Cardiac septum (tissue), 1 donor: ENCODE results near the gene SLX9. TPM values are rescaled to one million over a fixed set of nuclear protein-coding genes. Genes with fewer than 3 reads are reported as not detected.
A peak's percentile ranks its signal among the peaks of the same experiment; 100 is the strongest.

Experiments
- DNase-seq: peaks from one replicate; pipeline ENCODE4 v3.0.0-alpha.2; 2020; ENCODE audit warnings: low spot score
- intact Hi-C: fragments of 100-400 bp; cut with DNase I; formaldehyde crosslinking; loops from one replicate; pipeline ENCODE4 v1.14.0; 2022
- long read RNA-seq: library from polyadenylated mRNA; unstranded; transcript quantifications from one replicate; pipeline ENCODE4 v2.0.0, GENCODE V29; 2021
- total RNA-seq: library from RNA; stranded (reverse); fragmentation: NEBNext Ultra II Directional; extraction: Animal tissue kit (Norgen Biotek cat#: 25700); gene quantifications from one replicate; pipeline ENCODE4 v1.2.1, GENCODE V29; 2021
- donor health status: DM: no; HTN: no; CAD: no.

Gene SLX9
- total RNA-seq: 35.8 TPM
- long read RNA-seq, transcript FAM207A-201 (6 exons, 927 nt): major isoform, 5 of 27 reads
- long read RNA-seq, transcript FAM207A-202 (6 exons, 880 nt): major isoform, 5 of 27 reads
- long read RNA-seq, partial matches to known transcripts: 9 of 27 reads
- long read RNA-seq, other reads (novel, unspliced or antisense): 8 of 27 reads

- intact Hi-C loops: loop anchor here (10.0 kb wide), 1 partner anchor 125 kb away; the partner anchor contains the start of gene SUMO3
- peak; percentile 85 for DNase-seq
Measured at GRCh38 chr21:44939532-44940115, at the start of gene SLX9. Gene SLX9 (plus strand): TSS chr21:44940029. CDS start chr21:44940058, 29 bp downstream.

GRCh38 chr21:44890338-44890931, 49.4 kb upstream of the SLX9 start:
- intact Hi-C loops: loop anchor here (5.0 kb wide), 1 partner anchor 247 kb away; no protein-coding TSS in a partner anchor
- DNase-seq: no peak

GRCh38 chr21:44890961-44891541, 48.8 kb upstream of the SLX9 start:
- no peak for DNase-seq
- intact Hi-C loops: loop anchor here (5.0 kb wide), 1 partner anchor 246 kb away; no protein-coding TSS in a partner anchor

- intact Hi-C loops: loop anchor here (2.0 to 5.0 kb wide), 2 partner anchors 41 to 246 kb away; no protein-coding TSS in a partner anchor
- no peak for DNase-seq
Measured at GRCh38 chr21:44891631-44892031, 48.2 kb upstream of the SLX9 start.

GRCh38 chr21:44892095-44892494, 47.7 kb upstream of the SLX9 start:
- intact Hi-C loops: loop anchor here (2.0 to 5.0 kb wide), 2 partner anchors 41 to 245 kb away; no protein-coding TSS in a partner anchor
- no peak for DNase-seq

- intact Hi-C loops: loop anchor here (2.0 to 5.0 kb wide), 2 partner anchors 40 to 245 kb away; no protein-coding TSS in a partner anchor
- peak; percentile 87 for DNase-seq
Measured at GRCh38 chr21:44892536-44893277, 47.1 kb upstream of the SLX9 start.

GRCh38 chr21:44893278-44893556, 46.6 kb upstream of the SLX9 start:
- no peak for DNase-seq
- intact Hi-C loops: loop anchor here (2.0 to 5.0 kb wide), 2 partner anchors 40 to 244 kb away; no protein-coding TSS in a partner anchor

GRCh38 chr21:44893948-44894656, 45.7 kb upstream of the SLX9 start:
- DNase-seq: no peak

GRCh38 chr21:44894687-44895302, 45.0 kb upstream of the SLX9 start:
- intact Hi-C loops: loop anchor here (5.0 kb wide), 1 partner anchor 243 kb away; no protein-coding TSS in a partner anchor
- DNase-seq: no peak

More at GRCh38 chr21:44893948-44894656, 45.7 kb upstream of the SLX9 start:
- intact Hi-C loops: loop anchor here (2.0 to 5.0 kb wide), 2 partner anchors 39 to 243 kb away; no protein-coding TSS in a partner anchor

GRCh38 chr21:44895859-44896258, 44.0 kb upstream of the SLX9 start:
- intact Hi-C loops: no loop called here
- no peak for DNase-seq

GRCh38 chr21:44896561-44897286, 43.1 kb upstream of the SLX9 start:
- intact Hi-C loops: no loop called here
- no peak for DNase-seq

GRCh38 chr21:44897326-44898010, 42.4 kb upstream of the SLX9 start:
- intact Hi-C loops: no loop called here
- DNase-seq: no peak

- intact Hi-C loops: no loop called here
Measured at GRCh38 chr21:44898011-44898488, 41.8 kb upstream of the SLX9 start.

GRCh38 chr21:44898851-44899767, 40.7 kb upstream of the SLX9 start:
- peak; percentile 72 for DNase-seq
- intact Hi-C loops: no loop called here

More at GRCh38 chr21:44898011-44898488, 41.8 kb upstream of the SLX9 start:
- DNase-seq: no peak

- intact Hi-C loops: no loop called here
- DNase-seq: peak; percentile 63
Measured at GRCh38 chr21:44899768-44900558, 39.9 kb upstream of the SLX9 start.
